ENCODE measurements around the gene CANT1. TPM values are rescaled to one million over a fixed set of nuclear protein-coding genes. Genes with fewer than 3 reads are reported as not detected.

CANT1 gene
- total RNA-seq, 1 donor from 2014 or later = 66.3 TPM

DNA sequence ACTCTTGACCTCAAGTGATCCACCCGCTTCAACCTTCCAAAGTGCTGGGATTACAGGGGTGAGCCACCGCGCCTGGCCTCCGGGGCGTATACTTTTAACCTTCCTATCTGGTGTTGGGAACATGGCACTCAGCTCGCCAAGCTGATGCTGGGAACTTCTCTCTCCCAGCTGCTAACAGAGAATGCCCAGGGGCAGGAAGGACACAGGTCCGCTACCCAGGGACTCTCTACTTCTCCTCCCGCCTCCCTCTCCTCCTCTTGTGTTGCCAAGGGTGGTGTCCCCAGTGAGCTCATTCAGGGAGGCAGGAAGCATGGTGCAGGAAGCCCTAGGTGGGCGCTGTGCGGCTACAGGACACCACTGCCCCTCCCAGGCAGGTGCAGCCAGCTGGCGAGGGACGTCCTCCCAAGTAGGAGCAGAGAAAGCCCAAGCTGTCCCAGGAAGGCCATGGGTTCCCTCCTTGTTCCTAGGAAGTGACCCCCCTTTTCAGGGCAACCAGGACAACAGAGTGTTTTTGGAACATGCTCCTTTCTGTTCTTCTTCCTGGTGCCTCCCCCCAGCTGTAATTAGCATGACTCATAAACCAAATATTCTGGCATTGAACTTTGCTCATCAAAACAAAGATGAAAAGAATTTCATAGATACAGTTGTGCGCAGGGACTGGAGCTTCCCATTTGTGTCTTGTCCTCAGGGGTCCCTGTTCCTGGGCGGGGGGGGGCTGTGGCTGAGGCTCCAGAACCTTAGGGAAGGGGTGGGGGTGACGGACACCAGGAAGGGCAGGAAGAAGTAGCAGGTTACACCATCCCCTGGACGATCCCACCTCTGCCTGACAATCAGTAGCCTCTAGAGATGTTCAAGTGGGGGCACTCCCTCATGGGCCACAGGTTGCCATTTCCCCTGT, 17.1 kb upstream of the CANT1 start:
- Mint-ChIP-seq H3K36me3 (ENCODE audit: insufficient read depth) (no peaks in the 10 kb centered on the region), H3K27ac (no peak overlapping the region), H3K27me3 (peaks cover 70% of the 10 kb centered on the region), H3K9me3 (ENCODE audit: low read depth) (no peaks in the 10 kb centered on the region), H3K4me1 (ENCODE audit: low read depth) (peaks cover 8% of the 10 kb centered on the region), H3K4me3 (ENCODE audit: low read depth) (no peak overlapping the region)
- DNase-seq (ENCODE audit: low spot score, unreplicated experiment) = no peak
- TF ChIP-seq CTCF (IDR thresholded peaks at IDR 0.05; ENCODE audit: unreplicated experiment) = no peak

DNA sequence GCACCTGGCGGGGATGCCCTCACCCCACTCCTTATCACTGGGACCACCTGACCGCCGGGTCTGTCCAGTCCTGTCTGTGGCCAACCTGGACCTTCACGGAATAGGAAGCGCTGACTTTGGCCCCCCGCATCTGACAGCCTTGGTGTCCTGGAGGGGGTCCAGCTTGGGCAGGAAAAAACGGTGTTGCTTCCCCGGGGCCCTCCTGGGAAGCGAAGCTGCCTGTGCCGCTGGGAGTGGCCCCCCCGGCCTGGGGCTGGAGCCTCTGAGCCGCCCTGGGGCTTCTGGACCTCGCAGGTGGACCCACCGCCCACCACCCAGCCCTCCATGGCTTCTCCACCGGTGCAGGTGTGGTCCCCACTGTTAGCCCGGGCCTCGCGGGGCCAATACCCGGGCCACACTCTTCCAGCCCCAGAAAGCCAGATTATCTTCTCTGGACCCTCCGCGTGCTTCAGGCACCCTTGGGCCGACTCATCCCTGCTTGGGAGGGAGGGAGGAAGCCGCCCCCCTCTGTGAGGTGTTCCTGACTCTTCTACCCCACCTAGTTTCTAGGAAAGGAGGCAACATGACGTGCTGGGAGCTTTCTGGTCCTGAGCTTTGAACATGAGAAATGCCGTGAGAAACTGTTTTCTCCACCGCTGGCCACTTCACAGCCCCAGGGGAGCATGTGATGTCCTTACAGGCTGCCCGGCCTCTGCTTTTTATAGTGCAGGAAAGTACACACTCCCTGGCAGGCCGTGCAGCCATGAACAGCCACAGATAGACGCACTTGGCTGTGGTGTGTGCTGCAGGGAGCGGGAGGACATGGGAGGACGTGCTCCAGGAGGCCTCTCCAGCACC, 15.6 kb upstream of the CANT1 start:
- DNase-seq (ENCODE audit: low spot score, unreplicated experiment) = no peak
- Mint-ChIP-seq H3K27me3 (peaks cover 79% of the 10 kb centered on the region), H3K27ac (no peak overlapping the region), H3K9me3 (ENCODE audit: low read depth) (no peaks in the 10 kb centered on the region), H3K36me3 (ENCODE audit: insufficient read depth) (no peaks in the 10 kb centered on the region), H3K4me1 (ENCODE audit: low read depth) (peaks cover 12% of the 10 kb centered on the region), H3K4me3 (ENCODE audit: low read depth) (peak overlapping the region; percentile 55)
- no peak for TF ChIP-seq CTCF (IDR thresholded peaks at IDR 0.05; ENCODE audit: unreplicated experiment)

DNA sequence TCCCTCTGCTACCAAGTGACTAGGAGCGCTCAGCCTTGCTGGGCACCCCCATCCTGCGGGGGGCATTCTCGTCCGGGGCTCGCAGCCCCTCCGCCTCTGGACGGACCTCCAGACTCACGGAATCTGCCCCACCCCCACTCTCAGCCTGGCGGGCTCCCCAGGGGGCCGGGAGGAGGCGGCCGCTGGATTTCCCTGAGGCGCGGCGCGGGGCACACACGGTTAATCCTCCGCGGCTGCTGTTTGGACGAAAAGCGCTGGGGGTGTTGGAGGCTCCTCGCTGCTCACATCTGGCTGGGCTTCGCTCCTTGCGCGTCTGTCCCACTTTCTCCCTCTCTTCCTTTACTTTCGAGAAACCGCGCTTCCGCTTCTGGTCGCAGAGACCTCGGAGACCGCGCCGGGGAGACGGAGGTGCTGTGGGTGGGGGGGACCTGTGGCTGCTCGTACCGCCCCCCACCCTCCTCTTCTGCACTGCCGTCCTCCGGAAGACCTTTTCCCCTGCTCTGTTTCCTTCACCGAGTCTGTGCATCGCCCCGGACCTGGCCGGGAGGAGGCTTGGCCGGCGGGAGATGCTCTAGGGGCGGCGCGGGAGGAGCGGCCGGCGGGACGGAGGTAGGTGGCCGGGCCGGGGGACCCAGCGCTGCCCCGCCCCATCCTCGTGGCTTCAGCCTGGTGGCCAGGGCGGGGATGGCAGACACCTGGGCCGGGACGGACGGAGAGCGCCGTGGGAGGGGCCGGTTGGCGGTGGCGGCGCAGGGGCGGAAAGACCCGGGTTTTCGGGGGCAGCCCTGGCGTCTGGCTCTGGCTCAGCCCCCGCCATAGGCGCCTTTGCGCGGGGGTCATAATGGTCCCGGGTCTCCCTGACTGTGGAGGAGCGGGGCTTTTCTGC, 14.6 kb upstream of the CANT1 start, which contains the start of gene C1QTNF1:
C1QTNF1 (plus strand) TSS at position 284 of the 886 bp plus-strand sequence. CDS start 19,800 bp downstream, outside the sequence.
- Mint-ChIP-seq H3K4me1 (ENCODE audit: low read depth) (peaks cover 21% of the 10 kb centered on the region), H3K4me3 (ENCODE audit: low read depth) (peak within 1 kb of the TSS; percentile 78), H3K36me3 (ENCODE audit: insufficient read depth) (no peaks in the 10 kb centered on the region), H3K27me3 (peaks cover 71% of the 10 kb centered on the region), H3K27ac (no peak within 1 kb of the TSS), H3K9me3 (ENCODE audit: low read depth) (no peaks in the 10 kb centered on the region)
- DNase-seq (ENCODE audit: low spot score, unreplicated experiment) = peak; percentile 56
- TF ChIP-seq CTCF (IDR thresholded peaks at IDR 0.05; ENCODE audit: unreplicated experiment) = peak; percentile 66

DNA sequence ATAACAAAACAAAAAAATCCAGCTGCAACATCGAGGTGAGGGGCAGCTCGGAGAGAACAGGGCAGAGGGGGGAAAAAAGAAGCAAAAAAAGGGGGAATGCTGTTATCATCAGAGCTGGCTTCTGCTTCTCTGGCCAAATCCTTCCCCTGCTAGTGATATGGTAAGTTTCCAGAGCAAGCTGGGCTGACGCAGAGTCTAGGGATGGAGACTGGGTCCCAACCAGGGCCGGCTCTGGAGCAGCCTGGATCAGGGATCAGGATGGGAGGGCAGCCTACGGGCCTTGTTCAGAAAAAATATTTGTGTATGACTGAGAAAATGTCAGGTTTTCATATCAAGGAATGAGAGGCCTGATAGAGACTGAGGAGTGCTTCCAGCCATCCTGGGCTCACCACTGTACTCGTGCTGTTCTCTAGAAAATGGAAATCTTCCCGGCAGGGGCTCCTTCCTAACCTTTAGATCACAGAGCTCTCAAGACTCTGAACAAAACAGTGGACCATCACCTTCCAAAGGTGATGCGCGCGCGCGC, 13.7 kb upstream of the CANT1 start:
- peaks cover 64% of the 10 kb centered on the region for H3K27me3 Mint-ChIP-seq
- DNase-seq (ENCODE audit: low spot score, unreplicated experiment) = no peak
- H3K9me3 Mint-ChIP-seq (ENCODE audit: low read depth) = no peaks in the 10 kb centered on the region
- H3K36me3 Mint-ChIP-seq (ENCODE audit: insufficient read depth) = no peaks in the 10 kb centered on the region
- no peak for TF ChIP-seq CTCF (IDR thresholded peaks at IDR 0.05; ENCODE audit: unreplicated experiment)
- H3K4me3 Mint-ChIP-seq (ENCODE audit: low read depth) = peak overlapping the region; percentile 62
- no peak overlapping the region for H3K27ac Mint-ChIP-seq
- H3K4me1 Mint-ChIP-seq (ENCODE audit: low read depth) = peaks cover 26% of the 10 kb centered on the region

All from progenitor cell of endocrine pancreas (in vitro differentiated cells).